A549 (cell line): ENCODE results near the gene MUC3A.

Experiments
- CEBPB ChIP-seq, 2 experiments: fragments of >200 bp in 1 of 2; sonication (Bioruptor Twin) in 1 of 2; formaldehyde crosslinking in 1 of 2; IDR thresholded peaks; 2 replicates each; pipeline ENCODE4 v1.6.1; 2012 to 2016
- CTCF ChIP-seq: fragments of >200 bp; sonication (Bioruptor Twin); formaldehyde crosslinking; IDR thresholded peaks from 3 replicates; pipeline ENCODE4 v1.5.1; 2016
- EP300 ChIP-seq, 2 experiments: fragments of >200 bp; sonication (Bioruptor Twin); formaldehyde crosslinking; IDR thresholded peaks; 2 replicates in 1 of 2; 3 replicates in 1 of 2; pipeline ENCODE4 v1.6.1; 2016 to 2017
- FOSL2 ChIP-seq, 2 experiments: fragments of 450-650 bp in 1 of 2; fragments of >200 bp in 1 of 2; sonication (Bioruptor Twin) in 1 of 2; formaldehyde crosslinking; IDR thresholded peaks; 2 replicates each; pipeline versions ENCODE4 v1.5.0 to v1.6.1; 2016 to 2020; ENCODE audit warnings: mild to moderate bottlenecking in 1 of 2, moderate library complexity in 1 of 2
- MYC ChIP-seq: IDR thresholded peaks from 2 replicates; pipeline ENCODE4 v1.6.1; 2012; ENCODE audit warnings: mild to moderate bottlenecking, inconsistent platforms, low read length, improper control_type of control experiment, borderline replicate concordance
- PHF8 ChIP-seq: fragments of 200-600 bp; sonication (generic); IDR thresholded peaks from 2 replicates; pipeline ENCODE4 v1.6.1; 2016; ENCODE audit warnings: low read depth, mild to moderate bottlenecking, antibody characterized with exemption, moderate library complexity, borderline replicate concordance
- POLR2A ChIP-seq: IDR thresholded peaks from 2 replicates; pipeline ENCODE4 v1.6.1; 2012; ENCODE audit warnings: mild to moderate bottlenecking, low read length
- RAD21 ChIP-seq, 2 experiments: fragments of >200 bp in 1 of 2; sonication (Bioruptor Twin) in 1 of 2; formaldehyde crosslinking in 1 of 2; IDR thresholded peaks in 1 of 2; conservative IDR thresholded peaks in 1 of 2; 2 replicates in 1 of 2; 3 replicates in 1 of 2; pipeline ENCODE4 v1.6.1; 2012 to 2018; ENCODE audit warnings: inconsistent platforms in 1 of 2
- REST ChIP-seq: fragments of 200-600 bp; sonication (generic); IDR thresholded peaks from 2 replicates; pipeline ENCODE4 v1.6.1; 2016; ENCODE audit warnings: antibody characterized with exemption, mild to moderate bottlenecking, moderate library complexity
- TF ChIP-seq, protein P1 (sequence below): fragments of >200 bp; sonication (Bioruptor Twin); formaldehyde crosslinking; IDR thresholded peaks from 3 replicates; pipeline ENCODE4 v1.6.1; 2016
- TF ChIP-seq, protein P2 (sequence below): IDR thresholded peaks from 2 replicates; pipeline ENCODE4 v1.6.1; 2012; ENCODE audit warnings: low read depth, borderline replicate concordance

DNA sequence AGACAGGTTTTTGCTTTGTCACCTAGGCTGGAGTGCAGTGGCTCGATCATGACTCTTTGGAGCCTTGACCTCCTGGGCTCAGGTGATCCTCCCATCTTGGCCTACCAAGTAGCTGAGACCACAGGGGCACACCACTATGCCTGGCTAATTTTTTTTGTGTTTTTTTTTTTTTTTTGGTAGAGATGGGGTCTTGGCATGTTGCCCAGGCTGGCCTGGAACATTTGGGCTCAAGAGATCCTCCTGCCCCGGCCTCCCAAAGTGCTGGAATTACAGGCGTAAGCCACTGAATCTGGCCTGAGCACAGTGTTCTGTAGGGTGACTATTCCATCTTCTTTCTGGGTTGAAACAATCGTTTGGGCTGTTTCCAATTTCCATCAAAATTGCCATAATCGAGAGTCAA is 1.5 kb upstream of the MUC3A start:
- no peak for TF ChIP-seq CTCF
- no peak for TF ChIP-seq CEBPB (IDR thresholded peaks at IDR 0.05)
- no peak for TF ChIP-seq EP300 (IDR thresholded peaks at IDR 0.05)
- no peak for TF ChIP-seq MYC
- no peak for TF ChIP-seq PHF8
- no peak for TF ChIP-seq REST
- TF ChIP-seq RAD21 (conservative IDR thresholded peaks at IDR 0.05 in 1 of 2, IDR thresholded peaks at IDR 0.05 in 1 of 2), result no peak
- no peak for TF ChIP-seq FOSL2 (IDR thresholded peaks at IDR 0.05)
- no peak for TF ChIP-seq FOSL2 (CRISPR knock-in tag; IDR thresholded peaks at IDR 0.05)
- TF ChIP-seq, protein P1, sequence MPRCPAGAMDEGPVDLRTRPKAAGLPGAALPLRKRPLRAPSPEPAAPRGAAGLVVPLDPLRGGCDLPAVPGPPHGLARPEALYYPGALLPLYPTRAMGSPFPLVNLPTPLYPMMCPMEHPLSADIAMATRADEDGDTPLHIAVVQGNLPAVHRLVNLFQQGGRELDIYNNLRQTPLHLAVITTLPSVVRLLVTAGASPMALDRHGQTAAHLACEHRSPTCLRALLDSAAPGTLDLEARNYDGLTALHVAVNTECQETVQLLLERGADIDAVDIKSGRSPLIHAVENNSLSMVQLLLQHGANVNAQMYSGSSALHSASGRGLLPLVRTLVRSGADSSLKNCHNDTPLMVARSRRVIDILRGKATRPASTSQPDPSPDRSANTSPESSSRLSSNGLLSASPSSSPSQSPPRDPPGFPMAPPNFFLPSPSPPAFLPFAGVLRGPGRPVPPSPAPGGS, result no peak
- TF ChIP-seq, protein P2, sequence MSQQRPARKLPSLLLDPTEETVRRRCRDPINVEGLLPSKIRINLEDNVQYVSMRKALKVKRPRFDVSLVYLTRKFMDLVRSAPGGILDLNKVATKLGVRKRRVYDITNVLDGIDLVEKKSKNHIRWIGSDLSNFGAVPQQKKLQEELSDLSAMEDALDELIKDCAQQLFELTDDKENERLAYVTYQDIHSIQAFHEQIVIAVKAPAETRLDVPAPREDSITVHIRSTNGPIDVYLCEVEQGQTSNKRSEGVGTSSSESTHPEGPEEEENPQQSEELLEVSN, result no peak
- TF ChIP-seq POLR2A, result no peak
